Fibroblast of lung (primary cell): ENCODE results near the gene FHOD3.

Experiments used
- CTCF ChIP-seq, 2 donors: IDR thresholded peaks in 1 of 2; conservative IDR thresholded peaks in 1 of 2; 1 replicate in 1 of 2; 2 replicates in 1 of 2; pipeline ENCODE4 v1.5.1; 2011 to 2012; ENCODE audit warnings: low read length in 2 of 2, control low read depth in 1 of 2, inconsistent platforms in 1 of 2, low read depth in 1 of 2, mild to moderate bottlenecking in 1 of 2
- EZH2 ChIP-seq: IDR thresholded peaks from 2 replicates; pipeline ENCODE4 v1.5.1; 2012; ENCODE audit warnings: low read length, control low read depth, mild to moderate bottlenecking; ENCODE audit errors: missing control alignments

GRCh38 chr18:36406805-36407204 is 109.3 kb downstream of the FHOD3 start:
- TF ChIP-seq CTCF (conservative IDR thresholded peaks at IDR 0.05 in 1 of 2, IDR thresholded peaks at IDR 0.05 in 1 of 2; ENCODE audit: low read depth in 1 of 2, low read length in 2 of 2) (no peak), EZH2 (no peak)
